Neural cell (in vitro differentiated cells): ENCODE results near the gene CEP78.

Source experiments
- EZH2 ChIP-seq: fragments of 200-600, 300-800 bp; shearing (Covaris generic), sonication (generic); IDR thresholded peaks from 2 replicates; pipeline ENCODE4 v1.6.1; 2014; ENCODE audit warnings: antibody characterized with exemption, low read length, borderline replicate concordance, mild to moderate bottlenecking; ENCODE audit not compliant: insufficient read depth, poor library complexity, severe bottlenecking
- POLR2AphosphoS5 ChIP-seq: IDR thresholded peaks from 2 replicates; pipeline ENCODE4 v1.6.1; 2012
- RAD21 ChIP-seq: fragments of 450-650 bp; conservative IDR thresholded peaks from 2 replicates; pipeline ENCODE4 v1.6.1; 2014; ENCODE audit warnings: antibody characterized with exemption, mild to moderate bottlenecking, moderate library complexity
- TAF1 ChIP-seq: IDR thresholded peaks from 2 replicates; pipeline ENCODE4 v1.6.1; 2012; ENCODE audit warnings: low read depth
- TF ChIP-seq, protein P1 (sequence below): fragments of 450-650 bp; IDR thresholded peaks from 2 replicates; pipeline ENCODE4 v1.5.1; 2014; ENCODE audit warnings: antibody characterized with exemption, mild to moderate bottlenecking, moderate library complexity; ENCODE audit not compliant: poor library complexity, severe bottlenecking

DNA sequence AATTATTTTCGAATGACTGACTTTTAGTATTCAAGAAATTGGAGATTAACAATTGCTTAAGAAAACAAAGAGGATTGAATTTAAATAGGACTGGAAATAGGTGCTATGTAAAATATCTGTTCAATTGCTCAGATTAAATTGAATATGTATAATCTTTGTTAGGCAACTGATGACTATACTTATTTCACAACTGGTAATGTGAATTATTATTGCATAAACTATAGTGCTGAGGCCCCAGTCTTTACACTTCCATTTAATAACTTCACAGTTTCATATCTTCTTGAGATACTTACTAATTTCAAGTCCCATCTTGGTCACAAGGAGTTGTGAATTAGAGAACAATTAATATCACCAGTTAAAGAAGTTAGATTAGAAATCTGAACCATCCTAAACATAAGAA lies 16.7 kb downstream of the CEP78 start:
- TF ChIP-seq, protein P1, sequence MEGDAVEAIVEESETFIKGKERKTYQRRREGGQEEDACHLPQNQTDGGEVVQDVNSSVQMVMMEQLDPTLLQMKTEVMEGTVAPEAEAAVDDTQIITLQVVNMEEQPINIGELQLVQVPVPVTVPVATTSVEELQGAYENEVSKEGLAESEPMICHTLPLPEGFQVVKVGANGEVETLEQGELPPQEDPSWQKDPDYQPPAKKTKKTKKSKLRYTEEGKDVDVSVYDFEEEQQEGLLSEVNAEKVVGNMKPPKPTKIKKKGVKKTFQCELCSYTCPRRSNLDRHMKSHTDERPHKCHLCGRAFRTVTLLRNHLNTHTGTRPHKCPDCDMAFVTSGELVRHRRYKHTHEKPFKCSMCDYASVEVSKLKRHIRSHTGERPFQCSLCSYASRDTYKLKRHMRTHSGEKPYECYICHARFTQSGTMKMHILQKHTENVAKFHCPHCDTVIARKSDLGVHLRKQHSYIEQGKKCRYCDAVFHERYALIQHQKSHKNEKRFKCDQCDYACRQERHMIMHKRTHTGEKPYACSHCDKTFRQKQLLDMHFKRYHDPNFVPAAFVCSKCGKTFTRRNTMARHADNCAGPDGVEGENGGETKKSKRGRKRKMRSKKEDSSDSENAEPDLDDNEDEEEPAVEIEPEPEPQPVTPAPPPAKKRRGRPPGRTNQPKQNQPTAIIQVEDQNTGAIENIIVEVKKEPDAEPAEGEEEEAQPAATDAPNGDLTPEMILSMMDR = no peak
- TF ChIP-seq RAD21 (no peak), EZH2 (no peak), TAF1 (no peak), POLR2AphosphoS5 (no peak)
